Measurements from ENCODE around the gene GPHB5.

DNA sequence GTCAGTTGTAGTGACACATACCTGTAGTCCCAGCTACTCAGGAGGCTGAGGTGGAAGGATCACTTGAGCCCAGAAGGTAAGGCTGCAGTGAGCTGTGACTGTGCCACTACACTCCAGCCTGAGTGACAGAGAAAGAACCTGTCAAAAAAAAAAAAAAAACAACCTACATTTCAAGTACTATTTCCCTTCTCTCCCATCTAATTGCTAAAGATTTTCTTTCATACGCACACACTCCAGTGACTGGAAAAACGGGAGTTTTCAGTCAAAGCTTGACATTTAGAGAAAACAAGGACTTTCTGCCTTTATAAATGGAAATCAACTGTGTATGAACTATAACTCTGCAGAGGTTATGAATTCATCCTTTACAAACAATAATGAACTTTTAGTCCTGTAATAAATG lies 25.9 kb downstream of the GPHB5 start:
- TF ChIP-seq CTCF (IDR thresholded peaks at IDR 0.05; ENCODE audit: low read depth, low read length) (no peak), EZH2phosphoT487 (IDR thresholded peaks at IDR 0.05; ENCODE audit: low read depth) (no peak)

All from OCI-LY3 (cell line).